ENCODE results near the gene TIAM1.

The TIAM1 gene

DNA sequence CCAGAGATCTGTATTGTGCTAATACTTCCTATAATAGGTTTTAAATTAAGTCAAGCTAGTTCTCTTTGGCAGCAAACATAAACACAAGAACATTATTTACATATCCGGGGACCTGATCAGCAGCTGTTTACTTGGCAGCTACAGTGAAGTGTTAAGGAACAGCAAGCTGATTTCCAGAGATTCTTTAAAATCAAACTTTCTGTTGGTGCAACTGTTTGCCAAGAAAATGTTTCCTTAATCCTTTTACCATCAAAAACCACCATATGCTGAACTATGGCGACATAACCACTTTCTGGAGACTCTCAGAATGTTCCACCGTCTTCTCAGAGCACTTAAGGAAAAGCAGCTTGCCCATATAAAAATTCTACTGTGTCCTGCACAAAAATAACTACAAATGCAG is 198.8 kb downstream of the TIAM1 start:
- no peak for DNase-seq (ENCODE audit: low read depth in 2 of 2, low spot score in 1 of 2)

- no peak for DNase-seq (ENCODE audit: low read depth in 2 of 2, low spot score in 1 of 2)
Observed at GRCh38 chr21:31143036-31143435, 201.0 kb downstream of the TIAM1 start.

DNA sequence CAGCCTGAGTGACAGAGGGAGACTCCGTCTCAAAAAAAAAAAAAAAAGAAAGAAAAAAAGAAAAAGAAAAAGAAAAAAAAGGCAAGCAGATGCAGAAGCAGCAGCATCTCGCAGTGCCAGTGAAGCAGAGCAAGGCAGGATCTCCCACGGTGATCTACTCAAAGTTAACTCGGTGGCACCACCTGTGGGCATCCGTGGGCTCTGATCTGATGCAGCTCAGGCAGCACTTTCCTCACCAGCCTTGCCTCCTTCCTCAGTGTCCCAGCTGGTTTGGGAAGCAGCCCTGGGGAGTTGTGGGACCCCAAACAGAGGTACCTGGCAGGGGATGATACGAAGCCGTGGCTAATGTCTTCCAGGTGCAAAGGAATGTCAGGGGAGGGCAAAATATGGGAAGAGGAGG is 201.5 kb downstream of the TIAM1 start:
- no peak for DNase-seq (ENCODE audit: low read depth in 2 of 2, low spot score in 1 of 2)

GRCh38 chr21:31141389-31142000 is 202.6 kb downstream of the TIAM1 start:
- DNase-seq (ENCODE audit: low read depth in 2 of 2, low spot score in 1 of 2) = no peak

- no peak for DNase-seq (ENCODE audit: low read depth in 2 of 2, low spot score in 1 of 2)
Observed at GRCh38 chr21:31140676-31141075, 203.4 kb downstream of the TIAM1 start.

- DNase-seq (ENCODE audit: low read depth in 2 of 2, low spot score in 1 of 2) = no peak
Observed at GRCh38 chr21:31140025-31140424, 204.0 kb downstream of the TIAM1 start.

- no peak for DNase-seq (ENCODE audit: low read depth in 2 of 2, low spot score in 1 of 2)
Observed at GRCh38 chr21:31137960-31138359, 206.1 kb downstream of the TIAM1 start.

GRCh38 chr21:31136891-31137290 is 207.2 kb downstream of the TIAM1 start:
- no peak for DNase-seq (ENCODE audit: low read depth in 2 of 2, low spot score in 1 of 2)

- no peak for DNase-seq (ENCODE audit: low read depth in 2 of 2, low spot score in 1 of 2)
Observed at GRCh38 chr21:31135531-31136184, 208.4 kb downstream of the TIAM1 start.

- no peak for DNase-seq (ENCODE audit: low read depth in 2 of 2, low spot score in 1 of 2)
Observed at GRCh38 chr21:31133243-31133830, 210.7 kb downstream of the TIAM1 start.

DNA sequence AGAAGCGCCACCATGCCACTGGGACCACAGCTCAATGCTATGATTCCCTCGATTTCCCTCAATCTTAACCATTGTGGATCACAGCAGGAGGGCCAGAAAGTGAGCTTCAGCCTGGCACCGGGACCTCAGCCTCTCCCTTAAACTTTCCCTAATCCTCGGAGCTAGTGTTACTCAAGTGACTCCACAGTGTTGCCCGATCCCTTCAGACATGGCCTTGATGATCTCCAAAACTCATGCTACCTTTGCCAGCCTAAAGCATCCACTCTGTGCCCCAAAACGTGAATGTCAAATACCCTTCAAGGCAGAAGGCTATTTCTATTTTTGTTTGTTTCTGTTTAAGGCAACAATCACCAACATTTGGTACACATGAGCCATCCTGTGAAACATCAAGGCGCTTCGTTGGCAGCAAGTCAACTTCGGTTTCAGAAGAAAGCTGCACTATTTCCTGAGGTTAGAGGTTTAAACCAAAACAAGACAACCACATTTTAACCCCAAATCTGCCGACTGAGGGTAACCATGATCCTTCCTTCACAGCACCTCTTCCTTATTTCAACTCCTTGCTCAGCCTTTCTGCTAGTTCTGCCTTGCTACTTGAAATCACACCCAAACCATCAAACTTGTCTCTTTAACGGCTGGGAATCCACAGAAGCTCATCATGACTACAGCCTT is 211.4 kb downstream of the TIAM1 start:
- DNase-seq (ENCODE audit: low read depth in 2 of 2, low spot score in 1 of 2) = peak; percentile 28 to 48

GRCh38 chr21:31130821-31131220 is 213.2 kb downstream of the TIAM1 start:
- no peak for DNase-seq (ENCODE audit: low read depth in 2 of 2, low spot score in 1 of 2)

DNA sequence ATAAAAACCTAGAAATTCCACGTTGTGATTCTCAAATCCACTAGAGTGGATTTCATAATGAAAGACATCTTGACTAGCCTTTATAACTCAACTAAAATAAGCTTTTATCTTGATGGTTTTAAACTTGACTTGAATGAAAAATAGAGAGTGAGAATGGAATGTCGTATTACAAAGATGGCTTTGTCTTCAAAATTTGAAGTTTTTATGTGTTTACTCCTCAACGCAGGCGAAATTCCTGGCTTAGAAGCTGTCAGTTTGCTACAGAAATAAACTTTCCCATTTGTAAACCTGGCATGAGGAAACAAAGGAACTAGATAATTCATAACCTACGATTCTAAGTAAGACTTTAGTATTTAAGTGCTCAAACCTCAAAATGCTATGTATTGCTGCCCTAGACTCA is 215.8 kb downstream of the TIAM1 start:
- no peak for DNase-seq (ENCODE audit: low read depth in 2 of 2, low spot score in 1 of 2)

- DNase-seq (ENCODE audit: low read depth in 2 of 2, low spot score in 1 of 2) = no peak
Observed at GRCh38 chr21:31124010-31124409, 220.1 kb downstream of the TIAM1 start.

DNA sequence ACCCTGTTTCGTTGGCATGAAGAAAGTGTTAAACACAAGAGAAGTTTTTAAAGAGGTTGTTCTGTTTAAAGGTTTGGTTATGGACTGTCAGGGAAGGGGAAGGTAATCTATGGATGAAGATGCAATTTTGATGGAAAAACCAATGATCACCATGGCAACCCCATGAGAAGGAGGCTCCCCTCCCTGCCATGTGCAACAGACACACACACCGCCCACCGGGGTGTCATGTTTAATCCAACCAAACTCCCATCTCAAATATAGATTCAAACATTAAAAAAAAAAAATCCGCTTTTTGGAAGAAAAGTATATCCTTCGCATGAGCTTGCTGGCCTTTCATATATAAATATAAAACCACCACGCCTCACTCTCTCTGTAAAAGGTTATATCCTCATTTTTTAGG is 224.9 kb downstream of the TIAM1 start:
- no peak for DNase-seq (ENCODE audit: low read depth in 2 of 2, low spot score in 1 of 2)

- DNase-seq (ENCODE audit: low read depth in 2 of 2, low spot score in 1 of 2) = no peak
Observed at GRCh38 chr21:31117128-31117916, 226.7 kb downstream of the TIAM1 start.

- no peak for DNase-seq (ENCODE audit: low read depth in 2 of 2, low spot score in 1 of 2)
Observed at GRCh38 chr21:31115249-31115648, 228.8 kb downstream of the TIAM1 start.

DNA sequence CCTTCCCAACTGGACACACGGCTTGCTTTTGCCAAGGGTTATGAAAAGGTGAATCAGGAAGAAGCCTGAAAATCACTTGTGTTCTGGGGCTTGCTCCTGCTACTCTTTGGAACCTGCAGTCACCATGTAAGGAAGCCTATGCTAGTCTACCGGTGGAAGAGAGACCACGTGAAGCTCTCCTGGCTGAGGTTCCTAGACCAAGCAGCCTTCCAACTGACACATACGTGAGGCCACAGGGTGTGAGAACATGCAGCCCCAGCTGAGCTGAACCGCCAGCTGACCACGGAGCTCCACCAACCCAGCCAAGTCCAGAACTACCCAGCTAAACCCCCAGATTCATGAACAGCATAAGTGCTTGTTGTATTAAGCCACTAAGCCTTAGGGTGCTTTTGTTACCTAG is 233.0 kb downstream of the TIAM1 start:
- no peak for DNase-seq (ENCODE audit: low read depth in 2 of 2, low spot score in 1 of 2)

GRCh38 chr21:31110430-31110829 is 233.6 kb downstream of the TIAM1 start:
- DNase-seq (ENCODE audit: low read depth in 2 of 2, low spot score in 1 of 2) = no peak

GRCh38 chr21:31107871-31108270 is 236.2 kb downstream of the TIAM1 start:
- DNase-seq (ENCODE audit: low read depth in 2 of 2, low spot score in 1 of 2) = no peak

DNA sequence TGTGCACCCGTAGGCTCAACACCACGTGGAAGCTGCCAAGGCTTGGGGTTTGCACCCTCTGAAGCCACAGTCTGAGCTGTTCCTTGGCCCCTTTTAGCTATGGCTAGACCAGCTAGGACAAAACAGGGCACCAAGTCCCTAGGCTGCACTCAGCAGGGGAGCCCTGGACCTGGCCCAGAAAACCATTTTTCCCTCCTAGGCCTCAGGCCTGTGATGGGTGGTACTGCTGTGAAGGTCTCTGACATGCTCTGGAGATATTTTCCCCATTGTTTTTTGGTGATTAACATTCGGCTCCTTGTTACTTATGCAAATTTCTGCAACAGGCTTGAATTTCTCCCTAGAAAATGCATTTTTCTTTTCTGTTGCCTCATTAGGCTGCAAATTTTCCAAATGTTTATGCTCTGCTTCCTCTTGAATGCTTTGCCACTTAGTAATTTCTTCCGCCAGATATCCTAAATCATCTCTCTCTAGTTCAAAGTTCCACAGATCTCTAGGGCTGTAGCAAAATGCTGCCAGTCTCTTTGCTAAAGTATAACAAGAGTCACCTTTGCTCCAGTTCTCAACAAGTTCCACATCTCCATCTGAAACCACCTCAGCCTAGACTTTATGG is 236.8 kb downstream of the TIAM1 start:
- DNase-seq (ENCODE audit: low read depth in 2 of 2, low spot score in 1 of 2) = no peak

Measured in stimulated activated CD8-positive, alpha-beta memory T cell treated with anti-CD3 and anti-CD28 coated beads, Interleukin-4, amount 100 ng/mL, for 1 hour (primary cell).